GM23338 (cell line): Measurements from ENCODE around the gene LITAF.

Experiments used
- CTCF ChIP-seq, 2 experiments: fragments of 200-600 bp in 1 of 2; sonication (generic) in 1 of 2; conservative IDR thresholded peaks; 2 replicates each; pipeline versions ENCODE4 v1.5.1 to v1.6.1; 2016 to 2017; ENCODE audit warnings: antibody characterized with exemption in 2 of 2, low read depth in 2 of 2, mild to moderate bottlenecking in 2 of 2, moderate library complexity in 1 of 2
- POLR2AphosphoS5 ChIP-seq: IDR thresholded peaks from 2 replicates; pipeline ENCODE4 v1.6.1; 2016; ENCODE audit warnings: antibody characterized with exemption, low read depth

GRCh38 chr16:11538880-11539279 is 47.8 kb downstream of the LITAF start:
- no peak for TF ChIP-seq CTCF (conservative IDR thresholded peaks at IDR 0.05; ENCODE audit: low read depth in 2 of 2)
- TF ChIP-seq POLR2AphosphoS5, result no peak
